GM18498 (cell line): ENCODE results near the gene NME7.

ENCODE experiments used
- ATAC-seq: cut with Tn5 transposase; IDR thresholded peaks from one replicate; pipeline ENCODE4 v1.9.1; 2021; ENCODE audit warnings: mild to moderate bottlenecking, moderate library complexity; ENCODE audit not compliant: unreplicated experiment

The NME7 gene

GRCh38 chr1:169109561-169110134, 257.9 kb downstream of the NME7 start:
- no peak for ATAC-seq

- ATAC-seq = no peak
These were observed 258.6 kb downstream of the NME7 start for GRCh38 chr1:169108863-169109560.

GRCh38 chr1:169108223-169108622, 259.4 kb downstream of the NME7 start:
- ATAC-seq = no peak

- no peak for ATAC-seq
These were observed 259.9 kb downstream of the NME7 start for GRCh38 chr1:169107603-169108208.

- no peak for ATAC-seq
These were observed 260.5 kb downstream of the NME7 start for GRCh38 chr1:169106921-169107602.

GRCh38 chr1:169106095-169106920, 261.3 kb downstream of the NME7 start, which contains the start of gene ATP1B1:
TSS of gene ATP1B1 (plus strand) at chr1:169106690. CDS start at chr1:169106830, 140 bp downstream.
- peak; percentile 90 for ATAC-seq

GRCh38 chr1:169105434-169106094, 262.0 kb downstream of the NME7 start:
- peak; percentile 33 for ATAC-seq

- ATAC-seq = no peak
These were observed 262.5 kb downstream of the NME7 start for GRCh38 chr1:169105087-169105433.

GRCh38 chr1:169103480-169103893, 264.1 kb downstream of the NME7 start:
- ATAC-seq = no peak

GRCh38 chr1:169103002-169103401, 264.6 kb downstream of the NME7 start:
- ATAC-seq = no peak

- ATAC-seq = no peak
These were observed 265.0 kb downstream of the NME7 start for GRCh38 chr1:169102567-169102966.

- no peak for ATAC-seq
These were observed 266.9 kb downstream of the NME7 start for GRCh38 chr1:169100651-169101088.

- no peak for ATAC-seq
These were observed 267.4 kb downstream of the NME7 start for GRCh38 chr1:169100208-169100607.

GRCh38 chr1:169099561-169099960, 268.0 kb downstream of the NME7 start:
- no peak for ATAC-seq

- no peak for ATAC-seq
These were observed 269.2 kb downstream of the NME7 start for GRCh38 chr1:169098380-169098779.

GRCh38 chr1:169094897-169095569, 272.6 kb downstream of the NME7 start:
- ATAC-seq = no peak

GRCh38 chr1:169092399-169092798, 275.2 kb downstream of the NME7 start:
- ATAC-seq = no peak

- ATAC-seq = peak; percentile 84
These were observed 276.1 kb downstream of the NME7 start for GRCh38 chr1:169091480-169091941.

- ATAC-seq = peak; percentile 34
These were observed 276.7 kb downstream of the NME7 start for GRCh38 chr1:169090900-169091311.
